SK-N-SH (cell line): ENCODE results near the gene NHERF2. TPM values are rescaled to one million over a fixed set of nuclear protein-coding genes. Genes with fewer than 3 reads are reported as not detected.

ENCODE experiments used
- CTCF ChIA-PET: fragments of 300-600, 350-600 bp; formaldehyde crosslinking; extraction: SDS; loops from one replicate; lab custom pipeline; 2021; lab: Yijun Ruan, JAX
- POLR2A ChIA-PET: fragments of 350-600 bp; sonication (Branson Sonifier 250); formaldehyde crosslinking; extraction: SDS; loops from one replicate; lab custom pipeline; 2020; ENCODE audit warnings: antibody characterized with exemption, inconsistent platforms; lab: Yijun Ruan, JAX
- DNase-seq: peaks from one replicate; pipeline ENCODE4 v3.0.0; 2012
- H2AFZ ChIP-seq: fragments of 200-600 bp; sonication (generic); 2 replicates; pipeline ENCODE4 v1.8.1; 2016; ENCODE audit warnings: antibody characterized with exemption, mild to moderate bottlenecking, low read depth
- H3F3A ChIP-seq: fragments of 200-600 bp; sonication (generic); replicated peaks from 2 replicates; pipeline ENCODE3; 2016; ENCODE audit warnings: antibody characterized with exemption, mild to moderate bottlenecking; ENCODE audit not compliant: insufficient read depth
- H3K27ac ChIP-seq, 2 experiments: fragments of 200-500 bp in 1 of 2; fragments of 200-600 bp in 1 of 2; sonication (Bioruptor generic) in 1 of 2; sonication (generic), shearing (Covaris generic) in 1 of 2; 2 replicates each; pipeline versions ENCODE4 v1.5.1 to v1.6.1; 2014 to 2016; ENCODE audit warnings: low read depth in 2 of 2, inconsistent platforms in 1 of 2, low read length in 1 of 2, mild to moderate bottlenecking in 1 of 2, mixed read lengths in 1 of 2
- H3K27me3 ChIP-seq: fragments of 200-600 bp; sonication (generic), shearing (Covaris generic); 2 replicates; pipeline ENCODE4 v1.6.1; 2016; ENCODE audit warnings: mixed run types; ENCODE audit not compliant: insufficient read depth
- H3K36me3 ChIP-seq, 2 experiments: fragments of 200-500 bp in 1 of 2; fragments of 200-600 bp in 1 of 2; sonication (Bioruptor generic) in 1 of 2; sonication (generic) in 1 of 2; replicated peaks in 1 of 2; 2 replicates each; pipeline versions ENCODE3 to v1.5.1; 2014 to 2016; ENCODE audit warnings: low read length in 1 of 2, mild to moderate bottlenecking in 1 of 2; ENCODE audit not compliant: insufficient read depth in 2 of 2, control insufficient read depth in 1 of 2
- H3K4me1 ChIP-seq, 2 experiments: fragments of 200-500 bp in 1 of 2; fragments of 200-600 bp in 1 of 2; sonication (Bioruptor generic) in 1 of 2; sonication (generic), shearing (Covaris generic) in 1 of 2; 2 replicates each; pipeline versions ENCODE4 v1.5.1 to v1.6.1; 2014 to 2016; ENCODE audit warnings: low read depth in 1 of 2, low read length in 1 of 2, mixed run types in 1 of 2; ENCODE audit not compliant: insufficient read depth in 2 of 2, control insufficient read depth in 1 of 2
- H3K4me2 ChIP-seq: fragments of 200-600 bp; sonication (generic), shearing (Covaris generic); 2 replicates; pipeline ENCODE4 v1.6.1; 2017; ENCODE audit warnings: mixed run types
- H3K4me3 ChIP-seq, 2 experiments: fragments of 200-500 bp in 1 of 2; fragments of 200-600 bp in 1 of 2; sonication (Bioruptor generic) in 1 of 2; sonication (generic), shearing (Covaris generic) in 1 of 2; 2 replicates each; pipeline versions ENCODE4 v1.5.1 to v1.8.1; 2014 to 2016; ENCODE audit warnings: low read depth in 2 of 2, inconsistent platforms in 1 of 2, low read length in 1 of 2, mild to moderate bottlenecking in 1 of 2, mixed read lengths in 1 of 2, moderate library complexity in 1 of 2
- H3K79me2 ChIP-seq: fragments of 200-600 bp; sonication (generic); 2 replicates; pipeline ENCODE4 v1.8.1; 2017; ENCODE audit warnings: mild to moderate bottlenecking; ENCODE audit not compliant: insufficient read depth
- H3K9ac ChIP-seq: fragments of 200-600 bp; sonication (generic); 2 replicates; pipeline ENCODE4 v1.6.1; 2017; ENCODE audit warnings: mixed run types
- H3K9me2 ChIP-seq: fragments of 200-600 bp; sonication (generic); 2 replicates; pipeline ENCODE4 v1.6.1; 2017; ENCODE audit warnings: mixed run types
- H3K9me3 ChIP-seq: fragments of 200-600 bp; sonication (generic); 2 replicates; pipeline ENCODE4 v1.6.1; 2017; ENCODE audit warnings: mixed run types, mild to moderate bottlenecking, moderate library complexity
- H4K20me1 ChIP-seq: fragments of 200-600 bp; sonication (generic); 2 replicates; pipeline ENCODE4 v1.6.1; 2017; ENCODE audit warnings: mild to moderate bottlenecking, mixed run types; ENCODE audit not compliant: insufficient read depth
- CHD2 ChIP-seq: fragments of 150-350 bp; IDR thresholded peaks from 2 replicates; pipeline ENCODE4 v1.6.1; 2018; ENCODE audit warnings: low read length; ENCODE audit not compliant: partially characterized antibody
- ELF1 ChIP-seq: IDR thresholded peaks from 2 replicates; pipeline ENCODE4 v1.4.0; 2012
- EP300 ChIP-seq, 2 experiments: IDR thresholded peaks; 2 replicates each; pipeline versions ENCODE4 v1.4.0 to v1.6.1; 2012; ENCODE audit warnings: borderline replicate concordance in 1 of 2, low read depth in 1 of 2, low read length in 1 of 2
- FOXM1 ChIP-seq: IDR thresholded peaks from 2 replicates; pipeline ENCODE4 v1.4.0; 2012; ENCODE audit warnings: low read depth, mild to moderate bottlenecking
- GABPA ChIP-seq: IDR thresholded peaks from 2 replicates; pipeline ENCODE4 v1.4.0; 2012; ENCODE audit warnings: low read depth, mild to moderate bottlenecking
- MEF2A ChIP-seq: IDR thresholded peaks from 2 replicates; pipeline ENCODE4 v1.4.0; 2012; ENCODE audit warnings: low read depth, borderline replicate concordance
- NFIC ChIP-seq: IDR thresholded peaks from 2 replicates; pipeline ENCODE4 v1.4.0; 2012; ENCODE audit warnings: borderline replicate concordance
- RAD21 ChIP-seq: IDR thresholded peaks from 2 replicates; pipeline ENCODE4 v1.6.1; 2012; ENCODE audit warnings: mild to moderate bottlenecking, low read length
- RFX5 ChIP-seq: IDR thresholded peaks from 2 replicates; pipeline ENCODE4 v1.6.1; 2012; ENCODE audit warnings: mild to moderate bottlenecking, improper control_type of control experiment, low read length
- SIN3A ChIP-seq: IDR thresholded peaks from 2 replicates; pipeline ENCODE4 v1.6.1; 2012; ENCODE audit warnings: low read depth, mild to moderate bottlenecking, low read length, moderate library complexity, borderline replicate concordance
- whole genome bisulfite sequencing: methylation state at CpG from one replicate; pipeline ENCODE4 v1.1.6; 2017; ENCODE audit warnings: low lambda C conversion rate; 5-methylcytosine and 5-hydroxymethylcytosine counted together
- polyA plus RNA-seq, 3 experiments: library from polyadenylated mRNA; depleted of rRNA; stranded (reverse); fragments of >200 nt; gene quantifications; 2 replicates each; pipeline ENCODE4 v1.2.3, GENCODE V29; 2012
- TF ChIP-seq, protein P1 (sequence below): IDR thresholded peaks from 2 replicates; pipeline ENCODE4 v1.4.0; 2012; ENCODE audit warnings: low read depth, borderline replicate concordance
- TF ChIP-seq, protein P2 (sequence below): fragments of 200-600 bp; sonication (generic); IDR thresholded peaks from 2 replicates; pipeline ENCODE4 v1.6.1; 2017; ENCODE audit warnings: antibody characterized with exemption, mild to moderate bottlenecking, moderate library complexity

The NHERF2 gene
- polyA plus RNA-seq, 1 of the 3 experiments (the other 2 are of a cell fraction) = 53.8 TPM

DNA sequence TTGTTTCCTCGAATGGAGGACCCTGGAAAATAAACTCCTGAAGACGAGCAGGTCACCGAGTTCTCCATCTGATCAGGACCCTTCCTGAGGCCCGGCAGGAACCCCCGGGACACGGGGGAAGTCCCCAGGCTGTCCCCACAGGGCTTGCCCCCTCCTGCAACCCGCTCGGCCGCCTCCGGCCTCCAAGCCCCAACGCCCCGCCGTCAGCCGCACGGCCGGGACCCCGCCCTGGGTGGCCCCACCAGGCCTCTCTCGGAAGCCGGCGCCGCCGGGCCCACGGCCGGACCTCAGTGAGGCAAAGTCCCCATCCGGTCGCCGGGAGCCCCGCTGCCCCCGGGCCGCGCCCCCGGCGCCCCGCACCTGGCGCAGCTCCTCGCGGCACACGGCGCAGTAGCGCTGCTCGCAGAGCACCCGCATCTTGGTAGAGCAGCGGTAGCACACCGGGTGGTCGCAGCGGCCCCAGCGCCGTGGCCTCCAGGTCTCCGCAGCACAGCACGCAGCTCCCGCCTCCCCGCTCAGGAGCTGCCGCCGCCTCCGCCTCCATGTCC is 17.5 kb upstream of the NHERF2 start:
- WGBS = 0% methylated on average over 2 of the region's 55 CpGs
- POLR2A ChIA-PET = interaction anchor here (0.6 kb wide), 2 partner anchors 45 to 146 kb away, joined by 4 to 7 read pairs; partner anchors contain the start of genes RPS2 and TRAF7
- Histone ChIP-seq H3K9me3 (no peaks in the 10 kb centered on the region), H2AFZ (no peak overlapping the region), H3K27ac (peak overlapping the region; percentile 72 to 75), H3K4me3 (peak overlapping the region; percentile 90 to 91), H3K79me2 (peaks cover 63% of the 10 kb centered on the region), H3K9ac (peak overlapping the region; percentile 95), H3K36me3 (peaks cover 0 to 6% of the 10 kb centered on the region in 2 experiments), H3F3A (peaks cover 10% of the 10 kb centered on the region), H4K20me1 (peaks cover 49% of the 10 kb centered on the region), H3K4me2 (peak overlapping the region; percentile 97), H3K4me1 (peaks cover 21 to 52% of the 10 kb centered on the region in 2 experiments; a peak in 3 of 4 replicates), H3K9me2 (no peaks in the 10 kb centered on the region), H3K27me3 (no peaks in the 10 kb centered on the region)
- CTCF ChIA-PET = interaction anchor here (1.1 to 1.7 kb wide), 6 partner anchors 13 to 139 kb away, joined by 3 to 12 read pairs (median 4); partner anchors contain the start of gene RPS2
- TF ChIP-seq GABPA (no peak), NFIC (no peak), EP300 (IDR thresholded peaks at IDR 0.05; ENCODE audit: borderline replicate concordance in 1 of 2, low read depth in 1 of 2, low read length in 1 of 2) (no peak), ELF1 (no peak), RFX5 (no peak), MEF2A (no peak), SIN3A (no peak), CHD2 (no peak), FOXM1 (no peak), RAD21 (no peak)
- TF ChIP-seq, protein P1, sequence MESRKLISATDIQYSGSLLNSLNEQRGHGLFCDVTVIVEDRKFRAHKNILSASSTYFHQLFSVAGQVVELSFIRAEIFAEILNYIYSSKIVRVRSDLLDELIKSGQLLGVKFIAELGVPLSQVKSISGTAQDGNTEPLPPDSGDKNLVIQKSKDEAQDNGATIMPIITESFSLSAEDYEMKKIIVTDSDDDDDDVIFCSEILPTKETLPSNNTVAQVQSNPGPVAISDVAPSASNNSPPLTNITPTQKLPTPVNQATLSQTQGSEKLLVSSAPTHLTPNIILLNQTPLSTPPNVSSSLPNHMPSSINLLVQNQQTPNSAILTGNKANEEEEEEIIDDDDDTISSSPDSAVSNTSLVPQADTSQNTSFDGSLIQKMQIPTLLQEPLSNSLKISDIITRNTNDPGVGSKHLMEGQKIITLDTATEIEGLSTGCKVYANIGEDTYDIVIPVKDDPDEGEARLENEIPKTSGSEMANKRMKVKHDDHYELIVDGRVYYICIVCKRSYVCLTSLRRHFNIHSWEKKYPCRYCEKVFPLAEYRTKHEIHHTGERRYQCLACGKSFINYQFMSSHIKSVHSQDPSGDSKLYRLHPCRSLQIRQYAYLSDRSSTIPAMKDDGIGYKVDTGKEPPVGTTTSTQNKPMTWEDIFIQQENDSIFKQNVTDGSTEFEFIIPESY = no peak
- TF ChIP-seq, protein P2, sequence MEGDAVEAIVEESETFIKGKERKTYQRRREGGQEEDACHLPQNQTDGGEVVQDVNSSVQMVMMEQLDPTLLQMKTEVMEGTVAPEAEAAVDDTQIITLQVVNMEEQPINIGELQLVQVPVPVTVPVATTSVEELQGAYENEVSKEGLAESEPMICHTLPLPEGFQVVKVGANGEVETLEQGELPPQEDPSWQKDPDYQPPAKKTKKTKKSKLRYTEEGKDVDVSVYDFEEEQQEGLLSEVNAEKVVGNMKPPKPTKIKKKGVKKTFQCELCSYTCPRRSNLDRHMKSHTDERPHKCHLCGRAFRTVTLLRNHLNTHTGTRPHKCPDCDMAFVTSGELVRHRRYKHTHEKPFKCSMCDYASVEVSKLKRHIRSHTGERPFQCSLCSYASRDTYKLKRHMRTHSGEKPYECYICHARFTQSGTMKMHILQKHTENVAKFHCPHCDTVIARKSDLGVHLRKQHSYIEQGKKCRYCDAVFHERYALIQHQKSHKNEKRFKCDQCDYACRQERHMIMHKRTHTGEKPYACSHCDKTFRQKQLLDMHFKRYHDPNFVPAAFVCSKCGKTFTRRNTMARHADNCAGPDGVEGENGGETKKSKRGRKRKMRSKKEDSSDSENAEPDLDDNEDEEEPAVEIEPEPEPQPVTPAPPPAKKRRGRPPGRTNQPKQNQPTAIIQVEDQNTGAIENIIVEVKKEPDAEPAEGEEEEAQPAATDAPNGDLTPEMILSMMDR = no peak
- peak; percentile 70 for DNase-seq
